Tibial nerve (tissue), 4 donors: Measurements from ENCODE around the gene GNG12. TPM values are rescaled to one million over a fixed set of nuclear protein-coding genes. Genes with fewer than 3 reads are reported as not detected.

ENCODE experiments used
- DNase-seq, 2 donors: peaks; one replicate each; pipeline ENCODE4 v3.0.0-alpha.2; 2019; ENCODE audit warnings: low spot score in 2 of 2
- H3K27ac ChIP-seq, 4 donors: fragments of 200-600 bp; sonication (generic) in 3 of 4; one replicate each; pipeline ENCODE4 v1.5.1; 2017 to 2019; ENCODE audit warnings: mild to moderate bottlenecking in 1 of 4
- H3K27me3 ChIP-seq, 2 donors: fragments of 200-600 bp; sonication (generic) in 1 of 2; one replicate each; pipeline versions ENCODE4 v1.5.1 to v1.6.0; 2017 to 2019
- H3K36me3 ChIP-seq, 3 donors: fragments of 200-600 bp; sonication (generic); one replicate each; pipeline ENCODE4 v1.5.1; 2018 to 2019
- H3K4me1 ChIP-seq, 4 donors: fragments of 200-600 bp; sonication (generic) in 3 of 4; one replicate each; pipeline ENCODE4 v1.5.1; 2017 to 2019
- H3K4me3 ChIP-seq, 4 donors: fragments of 200-600 bp; sonication (generic) in 3 of 4; one replicate each; pipeline ENCODE4 v1.5.1; 2017 to 2019; ENCODE audit warnings: mild to moderate bottlenecking in 1 of 4, moderate library complexity in 1 of 4
- H3K9me3 ChIP-seq, 4 donors: fragments of 200-600 bp; sonication (generic) in 3 of 4; one replicate each; pipeline ENCODE4 v1.5.1; 2017 to 2019
- CTCF ChIP-seq, 5 experiments: fragments of 200-600 bp in 3 of 5; fragments of 450-650 bp in 2 of 5; sonication (generic) in 3 of 5; IDR thresholded peaks; one replicate each; pipeline ENCODE4 v1.5.1; 2016 to 2019; ENCODE audit warnings: antibody characterized with exemption in 5 of 5, mild to moderate bottlenecking in 3 of 5, moderate library complexity in 2 of 5
- EP300 ChIP-seq, 2 donors: sonication (generic); formaldehyde crosslinking; IDR thresholded peaks; one replicate each; pipeline ENCODE4 v1.6.1; 2017; ENCODE audit warnings: antibody characterized with exemption in 2 of 2, mild to moderate bottlenecking in 1 of 2
- POLR2A ChIP-seq, 2 donors: fragments of 450-650 bp; IDR thresholded peaks; one replicate each; pipeline ENCODE4 v1.6.1; 2017; ENCODE audit warnings: antibody characterized with exemption in 2 of 2, mild to moderate bottlenecking in 2 of 2, moderate library complexity in 2 of 2
- WGBS, 2 donors: methylation state at CpG; one replicate each; pipeline ENCODE4 v1.1.5; 2018; 5-methylcytosine and 5-hydroxymethylcytosine counted together
- total RNA-seq, 4 donors: library from RNA; depleted of rRNA; stranded (reverse); fragments of >200 nt; gene quantifications; one replicate each; pipeline ENCODE4 v1.1.0, GENCODE V29; 2016

Gene GNG12
- total RNA-seq, 4 donors from 2014 or later = 55.9 to 71.8 (median 68.4) TPM

DNA sequence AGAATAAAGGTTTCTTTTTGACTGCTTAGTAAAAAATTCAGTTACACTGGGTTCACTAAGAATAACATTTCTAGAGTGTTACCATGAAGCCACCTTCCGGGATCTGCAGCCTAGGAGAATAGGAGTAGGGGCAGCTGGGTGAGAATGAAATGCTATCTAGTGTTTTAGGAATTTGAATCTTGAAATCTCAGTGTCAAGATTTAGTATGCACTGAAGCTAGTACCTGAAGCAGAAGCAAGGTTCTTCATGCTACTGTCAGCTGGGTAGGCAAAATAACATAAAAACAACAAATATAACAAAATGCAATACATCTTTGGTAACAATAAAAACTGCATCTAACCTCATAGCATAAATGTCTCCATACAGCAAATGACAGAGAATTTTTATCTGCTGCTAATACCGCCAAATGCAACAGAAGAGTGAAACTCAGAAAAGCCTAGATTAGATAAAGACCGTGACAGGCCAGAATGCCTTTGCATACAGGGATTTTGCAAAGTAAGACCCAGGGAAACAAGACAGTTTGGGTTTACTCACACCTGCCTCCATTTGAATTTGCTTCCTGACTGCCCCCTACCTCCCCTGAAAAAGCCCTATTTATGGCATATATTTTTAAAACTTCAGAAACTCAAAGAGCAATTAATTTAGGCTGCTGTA lies 90.1 kb downstream of the GNG12 start:
- Histone ChIP-seq H3K9me3 (no peaks in the 10 kb centered on the region), H3K36me3 (no peaks in the 10 kb centered on the region), H3K4me1 (peaks cover 3 to 59% (median 12%) of the 10 kb centered on the region in 4 donors), H3K4me3 (no peak overlapping the region), H3K27me3 (no peaks in the 10 kb centered on the region), H3K27ac (no peak overlapping the region)
- 86 to 91% methylated on average over 3 of the region's 3 CpGs for WGBS, 2 donors
- TF ChIP-seq CTCF (IDR thresholded peaks at IDR 0.05) (no peak), EP300 (IDR thresholded peaks at IDR 0.05) (no peak), POLR2A (IDR thresholded peaks at IDR 0.05) (no peak)
- DNase-seq = no peak

GRCh38 chr1:67741736-67742135 lies 91.5 kb downstream of the GNG12 start:
- Histone ChIP-seq H3K4me3 (no peak overlapping the region), H3K36me3 (no peaks in the 10 kb centered on the region), H3K9me3 (no peaks in the 10 kb centered on the region), H3K4me1 (peaks cover 0 to 59% (median 13%) of the 10 kb centered on the region in 4 donors), H3K27me3 (no peaks in the 10 kb centered on the region), H3K27ac (peak overlapping the region in 1 of 4 donors; percentile 71)
- no peak for DNase-seq
- WGBS, 2 donors = 71 to 78% methylated on average over 1 of the region's 1 CpG
- TF ChIP-seq CTCF (IDR thresholded peaks at IDR 0.05) = no peak
- TF ChIP-seq POLR2A (IDR thresholded peaks at IDR 0.05) = no peak
- TF ChIP-seq EP300 (IDR thresholded peaks at IDR 0.05) = no peak

DNA sequence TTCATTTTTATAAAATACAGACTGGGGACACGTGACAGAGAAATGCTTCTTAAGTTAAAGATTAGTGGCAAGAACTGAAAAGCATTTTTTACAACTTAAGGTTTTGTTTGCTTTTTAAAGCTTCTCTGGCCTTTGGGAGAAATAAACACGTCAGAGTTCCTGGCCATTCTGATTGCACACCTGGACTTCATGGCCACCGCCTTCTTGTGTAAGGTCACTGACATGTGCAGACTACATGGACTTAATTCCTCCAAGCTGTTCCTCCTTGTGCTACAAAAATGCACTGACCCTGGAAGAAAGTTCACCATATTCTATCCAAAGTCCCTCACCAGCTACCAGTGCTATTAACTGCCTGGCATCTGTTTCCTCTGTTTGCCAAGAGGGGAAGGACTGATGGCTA lies 92.1 kb downstream of the GNG12 start:
- peaks cover 0 to 59% (median 19%) of the 10 kb centered on the region in 4 donors for H3K4me1 ChIP-seq
- no peaks in the 10 kb centered on the region for H3K36me3 ChIP-seq
- no peaks in the 10 kb centered on the region for H3K9me3 ChIP-seq
- peak overlapping the region in 1 of 4 donors; percentile 71 for H3K27ac ChIP-seq
- TF ChIP-seq CTCF (IDR thresholded peaks at IDR 0.05) (no peak), POLR2A (IDR thresholded peaks at IDR 0.05) (no peak), EP300 (IDR thresholded peaks at IDR 0.05) (no peak)
- H3K27me3 ChIP-seq = no peaks in the 10 kb centered on the region
- H3K4me3 ChIP-seq = no peak overlapping the region
- no peak for DNase-seq
- WGBS, 2 donors = 60 to 75% methylated on average over 3 of the region's 3 CpGs

GRCh38 chr1:67740543-67740942 lies 92.7 kb downstream of the GNG12 start:
- no peak for DNase-seq
- TF ChIP-seq EP300 (IDR thresholded peaks at IDR 0.05) (no peak), POLR2A (IDR thresholded peaks at IDR 0.05) (no peak), CTCF (IDR thresholded peaks at IDR 0.05) (no peak)
- H3K4me3 ChIP-seq = no peak overlapping the region
- peaks cover 0 to 58% (median 24%) of the 10 kb centered on the region in 4 donors for H3K4me1 ChIP-seq
- no peaks in the 10 kb centered on the region for H3K9me3 ChIP-seq
- no peaks in the 10 kb centered on the region for H3K36me3 ChIP-seq
- 75 to 83% methylated on average over 3 of the region's 3 CpGs for WGBS, 2 donors
- H3K27ac ChIP-seq = peak overlapping the region in 1 of 4 donors; percentile 7
- no peaks in the 10 kb centered on the region for H3K27me3 ChIP-seq

DNA sequence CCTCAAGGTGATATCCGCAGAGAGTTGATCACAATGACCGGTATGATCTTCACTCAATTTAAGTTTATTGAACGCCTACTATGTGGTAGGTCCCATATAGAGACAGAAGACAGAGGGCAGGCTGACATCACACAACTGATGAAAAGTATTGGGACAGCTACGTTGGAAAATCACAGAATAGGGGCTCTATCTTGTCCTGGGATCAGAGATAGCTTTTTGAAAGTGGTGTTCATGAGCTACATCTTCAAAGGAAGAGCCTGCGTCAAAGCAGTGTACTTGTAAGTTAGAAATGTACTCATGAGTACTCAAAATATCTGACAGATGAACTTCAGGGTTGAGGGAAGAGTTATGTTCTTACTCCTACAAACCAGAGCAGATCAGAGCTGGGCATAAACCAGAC lies 93.9 kb downstream of the GNG12 start:
- H3K9me3 ChIP-seq = no peaks in the 10 kb centered on the region
- H3K4me1 ChIP-seq = peaks cover 0 to 65% (median 33%) of the 10 kb centered on the region in 4 donors
- H3K36me3 ChIP-seq = no peaks in the 10 kb centered on the region
- H3K27me3 ChIP-seq = no peaks in the 10 kb centered on the region
- DNase-seq = no peak
- H3K4me3 ChIP-seq = no peak overlapping the region
- no peak overlapping the region for H3K27ac ChIP-seq
- WGBS, 2 donors = 94 to 97% methylated on average over 5 of the region's 5 CpGs
- no peak for TF ChIP-seq CTCF (IDR thresholded peaks at IDR 0.05)
- no peak for TF ChIP-seq EP300 (IDR thresholded peaks at IDR 0.05)
- TF ChIP-seq POLR2A (IDR thresholded peaks at IDR 0.05) = no peak
